Osteoblast (primary cell): ENCODE results near the gene GDI2. TPM values are rescaled to one million over a fixed set of nuclear protein-coding genes. Genes with fewer than 3 reads are reported as not detected.

Experiments
- DNase-seq: peaks from one replicate; pipeline ENCODE4 v3.0.0; 2011; ENCODE audit warnings: low spot score, mixed read lengths; ENCODE audit not compliant: insufficient read length; ENCODE audit errors: missing footprints
- H2AFZ ChIP-seq: 2 replicates; pipeline ENCODE4 v1.6.0; 2011; ENCODE audit warnings: mild to moderate bottlenecking, low read length
- H3K27ac ChIP-seq: 2 replicates; pipeline ENCODE4 v1.5.1; 2011; ENCODE audit warnings: mild to moderate bottlenecking, low read depth, low read length, moderate library complexity
- H3K27me3 ChIP-seq: 2 replicates; pipeline ENCODE4 v1.6.0; 2012; ENCODE audit warnings: mild to moderate bottlenecking, control low read depth, inconsistent platforms, low read length, moderate library complexity; ENCODE audit not compliant: insufficient read depth
- H3K36me3 ChIP-seq: 2 replicates; pipeline ENCODE4 v1.5.1; 2011; ENCODE audit warnings: mild to moderate bottlenecking, low read length, control low read depth, moderate library complexity; ENCODE audit not compliant: insufficient read depth
- H3K4me1 ChIP-seq: 2 replicates; pipeline ENCODE4 v1.5.1; 2011; ENCODE audit warnings: mild to moderate bottlenecking, low read length, control low read depth, moderate library complexity; ENCODE audit not compliant: insufficient read depth
- H3K4me2 ChIP-seq: 2 replicates; pipeline ENCODE4 v1.6.0; 2011; ENCODE audit warnings: mild to moderate bottlenecking, low read length; ENCODE audit not compliant: insufficient read depth
- H3K4me3 ChIP-seq: fragments of 200-600 bp; sonication (generic); 3 replicates; pipeline ENCODE4 v1.5.1; 2012; ENCODE audit warnings: mild to moderate bottlenecking, low read length, inconsistent platforms; ENCODE audit not compliant: insufficient read depth
- H3K79me2 ChIP-seq: 2 replicates; pipeline ENCODE4 v1.6.0; 2012; ENCODE audit warnings: mild to moderate bottlenecking, low read length, control low read depth, inconsistent platforms; ENCODE audit not compliant: insufficient read depth
- H3K9me3 ChIP-seq: 2 replicates; pipeline ENCODE4 v1.5.1; 2011; ENCODE audit warnings: low read depth, low read length, control low read depth
- H4K20me1 ChIP-seq: 2 replicates; pipeline ENCODE4 v1.6.0; 2012; ENCODE audit warnings: mild to moderate bottlenecking, low read length, control low read depth; ENCODE audit not compliant: insufficient read depth
- total RNA-seq: library from RNA; depleted of rRNA; stranded (reverse); fragments of >200 nt; gene quantifications from 2 replicates; pipeline ENCODE4 v1.2.3, GENCODE V29; 2012
- TF ChIP-seq, protein P1 (sequence below): IDR thresholded peaks from 2 replicates; pipeline ENCODE4 v1.5.1; 2011; ENCODE audit warnings: mild to moderate bottlenecking, low read depth, low read length, moderate library complexity; ENCODE audit errors: extremely low read depth

Gene GDI2
- total RNA-seq, 1 donor, result 684 TPM

DNA sequence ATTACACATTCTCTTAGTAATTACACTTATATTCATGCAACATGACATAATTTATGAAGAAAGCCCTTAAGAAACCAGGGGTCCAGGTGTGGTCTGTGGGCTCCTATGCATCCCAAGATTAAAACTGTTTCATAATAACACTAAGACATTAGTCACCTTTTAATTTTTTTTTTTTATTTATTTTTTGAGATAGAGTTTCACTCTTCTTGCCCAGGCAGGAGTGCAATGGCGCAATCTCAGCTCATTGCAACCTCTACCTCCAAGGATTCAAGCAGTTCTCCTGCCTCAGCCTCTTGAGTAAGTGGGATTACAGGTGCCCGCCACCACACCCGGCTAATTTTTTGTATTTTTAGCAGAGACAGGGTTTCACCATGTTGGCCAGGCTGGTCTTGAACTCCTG, 12.5 kb downstream of the GDI2 start:
- no peak for DNase-seq
- TF ChIP-seq, protein P1, sequence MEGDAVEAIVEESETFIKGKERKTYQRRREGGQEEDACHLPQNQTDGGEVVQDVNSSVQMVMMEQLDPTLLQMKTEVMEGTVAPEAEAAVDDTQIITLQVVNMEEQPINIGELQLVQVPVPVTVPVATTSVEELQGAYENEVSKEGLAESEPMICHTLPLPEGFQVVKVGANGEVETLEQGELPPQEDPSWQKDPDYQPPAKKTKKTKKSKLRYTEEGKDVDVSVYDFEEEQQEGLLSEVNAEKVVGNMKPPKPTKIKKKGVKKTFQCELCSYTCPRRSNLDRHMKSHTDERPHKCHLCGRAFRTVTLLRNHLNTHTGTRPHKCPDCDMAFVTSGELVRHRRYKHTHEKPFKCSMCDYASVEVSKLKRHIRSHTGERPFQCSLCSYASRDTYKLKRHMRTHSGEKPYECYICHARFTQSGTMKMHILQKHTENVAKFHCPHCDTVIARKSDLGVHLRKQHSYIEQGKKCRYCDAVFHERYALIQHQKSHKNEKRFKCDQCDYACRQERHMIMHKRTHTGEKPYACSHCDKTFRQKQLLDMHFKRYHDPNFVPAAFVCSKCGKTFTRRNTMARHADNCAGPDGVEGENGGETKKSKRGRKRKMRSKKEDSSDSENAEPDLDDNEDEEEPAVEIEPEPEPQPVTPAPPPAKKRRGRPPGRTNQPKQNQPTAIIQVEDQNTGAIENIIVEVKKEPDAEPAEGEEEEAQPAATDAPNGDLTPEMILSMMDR, result no peak
- Histone ChIP-seq H4K20me1 (peaks cover 54% of the 10 kb centered on the region), H2AFZ (no peak overlapping the region), H3K4me2 (no peak overlapping the region), H3K4me1 (no peaks in the 10 kb centered on the region), H3K36me3 (peaks cover 53% of the 10 kb centered on the region), H3K79me2 (peaks cover 95% of the 10 kb centered on the region), H3K9me3 (no peaks in the 10 kb centered on the region), H3K27ac (no peak overlapping the region), H3K27me3 (no peaks in the 10 kb centered on the region), H3K4me3 (no peak overlapping the region)

DNA sequence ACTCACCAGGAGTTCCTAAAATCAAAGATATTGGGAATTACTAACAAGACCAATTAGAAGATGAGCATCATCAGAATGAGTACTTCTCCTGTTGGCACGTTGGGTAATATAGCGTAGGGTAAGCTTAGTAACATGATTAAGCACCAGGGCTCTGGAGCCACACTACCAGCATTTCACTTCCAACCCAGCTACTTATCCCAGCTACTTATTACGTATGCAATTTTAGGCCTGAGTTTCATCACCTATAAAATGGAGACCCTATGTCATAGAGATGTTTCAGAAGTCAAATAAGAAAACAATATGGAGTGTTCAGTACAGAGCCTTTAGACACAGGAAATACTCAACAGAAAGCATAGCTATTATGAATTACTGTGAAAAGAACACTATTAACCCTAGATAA, 19.0 kb downstream of the GDI2 start:
- no peaks in the 10 kb centered on the region for H3K27me3 ChIP-seq
- TF ChIP-seq, protein P1, result no peak
- H3K4me1 ChIP-seq, result no peaks in the 10 kb centered on the region
- H2AFZ ChIP-seq, result no peak overlapping the region
- H4K20me1 ChIP-seq, result peaks cover 14% of the 10 kb centered on the region
- peaks cover 85% of the 10 kb centered on the region for H3K79me2 ChIP-seq
- no peak overlapping the region for H3K4me3 ChIP-seq
- peaks cover 88% of the 10 kb centered on the region for H3K36me3 ChIP-seq
- H3K27ac ChIP-seq, result no peak overlapping the region
- H3K9me3 ChIP-seq, result no peaks in the 10 kb centered on the region
- no peak for DNase-seq
- no peak overlapping the region for H3K4me2 ChIP-seq

DNA sequence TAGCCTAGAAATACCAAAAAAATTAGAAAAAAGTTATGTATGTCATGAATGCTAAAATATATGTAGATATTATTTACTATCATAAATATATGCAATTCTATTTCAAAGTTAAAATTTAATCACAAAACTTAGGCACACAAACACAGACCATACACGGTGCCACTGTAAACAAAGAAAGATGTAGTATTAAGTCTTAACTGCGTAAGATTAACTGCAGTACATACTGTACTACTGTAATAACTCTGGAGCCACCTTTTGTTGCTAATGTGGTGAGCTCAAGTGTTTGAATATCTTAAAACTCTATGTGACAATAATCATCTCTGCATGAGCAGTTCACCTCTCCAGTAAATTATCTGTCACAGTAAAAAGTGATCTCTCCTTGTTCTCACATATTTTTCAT, 23.6 kb downstream of the GDI2 start:
- peaks cover 89% of the 10 kb centered on the region for H3K79me2 ChIP-seq
- peaks cover 78% of the 10 kb centered on the region for H3K36me3 ChIP-seq
- DNase-seq, result no peak
- H2AFZ ChIP-seq, result no peak overlapping the region
- H3K4me2 ChIP-seq, result no peak overlapping the region
- no peaks in the 10 kb centered on the region for H3K27me3 ChIP-seq
- H3K4me3 ChIP-seq, result no peak overlapping the region
- TF ChIP-seq, protein P1, result no peak
- no peaks in the 10 kb centered on the region for H3K9me3 ChIP-seq
- peaks cover 10% of the 10 kb centered on the region for H3K4me1 ChIP-seq
- H3K27ac ChIP-seq, result no peak overlapping the region
- H4K20me1 ChIP-seq, result peaks cover 28% of the 10 kb centered on the region

DNA sequence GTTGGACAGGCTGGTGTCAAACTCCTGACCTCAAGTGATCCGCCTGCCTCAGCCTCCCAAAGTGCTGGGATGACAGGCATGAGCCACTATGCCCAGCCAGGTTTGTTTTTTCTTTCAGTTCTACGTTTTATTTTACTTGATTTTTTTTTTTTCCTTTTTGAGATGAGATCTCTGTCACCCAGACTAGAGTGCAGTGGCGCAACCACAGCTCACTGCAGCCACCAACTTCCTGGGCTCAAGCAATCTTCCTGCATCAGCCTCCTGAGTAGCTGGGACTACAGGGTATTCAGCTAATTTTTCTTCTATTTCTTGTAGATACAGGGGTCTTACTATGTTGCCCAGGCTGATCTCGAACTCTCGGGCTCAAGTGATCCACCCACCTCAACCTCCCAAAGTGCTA, 24.3 kb downstream of the GDI2 start:
- Histone ChIP-seq H3K27me3 (no peaks in the 10 kb centered on the region), H3K4me2 (no peak overlapping the region), H3K9me3 (no peaks in the 10 kb centered on the region), H4K20me1 (peaks cover 28% of the 10 kb centered on the region), H3K4me1 (peaks cover 10% of the 10 kb centered on the region), H3K36me3 (peaks cover 79% of the 10 kb centered on the region), H3K79me2 (peaks cover 90% of the 10 kb centered on the region), H2AFZ (no peak overlapping the region), H3K27ac (no peak overlapping the region), H3K4me3 (no peak overlapping the region)
- no peak for DNase-seq
- TF ChIP-seq, protein P1, result no peak
